Uterus (tissue), 2 donors: ENCODE data around the gene ZIM2.

Experiments
- CTCF ChIP-seq, 4 experiments: fragments of 200-600 bp in 2 of 4; fragments of 450-650 bp in 2 of 4; sonication (generic) in 2 of 4; IDR thresholded peaks; one replicate each; pipeline ENCODE4 v1.5.1; 2016 to 2019; ENCODE audit warnings: antibody characterized with exemption in 4 of 4, mild to moderate bottlenecking in 2 of 4, moderate library complexity in 1 of 4
- POLR2A ChIP-seq, 2 donors: fragments of 450-650 bp; IDR thresholded peaks; one replicate each; pipeline ENCODE4 v1.6.1; 2016; ENCODE audit warnings: antibody characterized with exemption in 2 of 2, mild to moderate bottlenecking in 1 of 2, moderate library complexity in 1 of 2

GRCh38 chr19:56727677-56728076, 112.8 kb downstream of the ZIM2 start:
- TF ChIP-seq POLR2A (IDR thresholded peaks at IDR 0.05) = no peak
- no peak for TF ChIP-seq CTCF (IDR thresholded peaks at IDR 0.05)
